AG10803 (cell line): ENCODE results near the gene CD96.

ENCODE experiments used
- DNase-seq: peaks from one replicate; pipeline ENCODE4 v3.0.0; 2010; ENCODE audit warnings: low read depth
- H3K4me3 ChIP-seq: 2 replicates; pipeline ENCODE4 v1.5.1; 2011; ENCODE audit warnings: mild to moderate bottlenecking, low read length, control low read depth
- CTCF ChIP-seq: conservative IDR thresholded peaks from 2 replicates; pipeline ENCODE4 v1.5.1; 2011; ENCODE audit warnings: mild to moderate bottlenecking, low read length, control low read depth, inconsistent platforms

The CD96 gene

DNA sequence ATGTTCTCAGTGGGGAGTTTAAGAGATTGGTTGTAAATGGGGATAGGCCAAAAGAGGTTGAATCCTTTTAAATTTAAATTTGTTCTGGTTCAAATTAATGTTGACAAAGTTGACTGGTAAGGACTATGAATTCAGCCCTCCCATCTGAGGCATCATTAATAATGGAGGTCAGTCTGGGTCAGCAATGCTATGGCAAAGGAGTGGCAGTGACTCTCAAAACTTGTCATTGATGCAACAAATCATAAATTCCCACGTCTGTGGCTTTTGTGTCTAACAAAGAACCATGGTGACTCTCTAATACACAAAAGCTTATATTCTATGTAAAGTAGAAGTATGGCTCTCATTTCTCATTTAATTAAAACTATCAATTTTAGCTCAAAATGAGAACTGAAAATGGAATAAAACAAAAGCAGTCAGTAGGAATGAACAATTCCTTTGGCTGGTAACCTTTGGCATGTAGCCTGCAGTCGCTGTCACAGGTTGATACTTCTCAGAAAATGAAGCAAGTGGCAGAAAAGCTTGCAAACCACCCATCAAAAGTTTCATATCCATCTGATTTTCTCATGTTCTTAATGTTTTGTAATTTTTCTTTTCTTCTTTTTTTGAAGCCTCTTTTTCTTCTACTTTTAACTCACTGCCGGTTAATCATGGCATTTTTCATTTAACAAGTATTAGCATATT lies 65.4 kb downstream of the CD96 start:
- no peak overlapping the region for H3K4me3 ChIP-seq
- DNase-seq, result no peak
- TF ChIP-seq CTCF, result no peak

GRCh38 chr3:111608383-111608782 lies 66.4 kb downstream of the CD96 start:
- DNase-seq, result no peak
- TF ChIP-seq CTCF, result no peak
- H3K4me3 ChIP-seq, result no peak overlapping the region

DNA sequence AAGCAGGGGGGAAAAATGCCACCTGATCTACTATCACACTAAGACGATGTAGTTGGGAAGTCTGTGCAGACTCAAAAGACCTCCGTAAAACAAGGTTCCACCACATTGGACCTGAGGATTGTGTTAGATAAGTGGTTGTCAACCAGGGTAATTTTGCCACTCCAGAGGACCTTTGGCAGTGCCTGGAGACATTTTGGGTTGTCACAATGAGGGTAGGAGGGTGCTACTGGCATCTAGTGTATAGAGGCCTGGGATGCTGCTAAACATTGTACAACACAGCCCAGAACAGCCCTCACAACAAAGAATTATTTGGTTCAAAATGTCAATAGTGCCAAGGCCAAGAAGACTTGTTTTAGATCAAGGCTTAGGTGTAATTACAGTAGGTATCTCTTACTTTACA lies 67.7 kb downstream of the CD96 start:
- H3K4me3 ChIP-seq, result no peak overlapping the region
- no peak for TF ChIP-seq CTCF
- DNase-seq, result no peak

DNA sequence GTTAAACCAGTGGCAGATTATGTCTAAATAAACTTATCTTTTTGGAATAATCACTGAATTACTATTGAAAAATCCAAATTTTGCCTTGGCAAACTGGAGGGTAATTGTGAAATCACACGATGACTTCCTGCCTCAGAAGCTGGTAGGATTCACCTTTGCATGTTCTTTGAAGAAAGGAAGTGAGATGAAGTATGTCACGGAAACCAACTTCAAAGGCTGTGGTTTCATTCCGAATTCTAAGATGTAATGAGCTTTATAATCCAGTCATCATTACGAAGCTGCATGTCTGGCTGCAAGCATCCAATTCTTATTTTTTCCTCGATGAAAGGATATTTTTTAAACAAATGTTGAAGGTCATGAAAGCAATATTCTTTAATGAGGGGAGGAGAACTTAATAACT lies 68.2 kb downstream of the CD96 start:
- H3K4me3 ChIP-seq, result no peak overlapping the region
- no peak for TF ChIP-seq CTCF
- no peak for DNase-seq

DNA sequence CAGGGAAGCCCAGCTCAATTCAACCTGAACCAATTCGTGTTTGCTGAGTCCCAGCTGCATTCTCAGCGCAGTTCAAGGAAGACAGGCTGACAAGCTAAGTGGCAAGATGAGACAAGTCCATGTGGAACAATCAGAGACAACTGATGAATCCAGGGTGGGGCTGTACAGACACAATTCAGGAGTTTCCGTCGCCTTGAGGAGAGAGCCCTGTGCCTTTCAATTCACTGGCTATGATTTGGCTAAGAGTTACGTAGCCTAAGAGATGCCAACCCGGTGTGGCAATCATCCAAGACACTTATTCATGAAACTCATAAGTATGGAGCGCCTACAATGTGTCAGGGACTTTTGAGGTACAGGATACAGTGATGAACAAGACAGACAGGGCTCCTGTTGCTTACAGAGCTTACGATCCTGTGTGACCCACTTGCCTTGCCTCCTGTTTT lies 68.6 kb downstream of the CD96 start:
- TF ChIP-seq CTCF, result no peak
- H3K4me3 ChIP-seq, result no peak overlapping the region
- peak; percentile 15 for DNase-seq

- DNase-seq, result no peak
- TF ChIP-seq CTCF, result no peak
- no peak overlapping the region for H3K4me3 ChIP-seq
Measured at GRCh38 chr3:111613294-111613693, 71.3 kb downstream of the CD96 start.

DNA sequence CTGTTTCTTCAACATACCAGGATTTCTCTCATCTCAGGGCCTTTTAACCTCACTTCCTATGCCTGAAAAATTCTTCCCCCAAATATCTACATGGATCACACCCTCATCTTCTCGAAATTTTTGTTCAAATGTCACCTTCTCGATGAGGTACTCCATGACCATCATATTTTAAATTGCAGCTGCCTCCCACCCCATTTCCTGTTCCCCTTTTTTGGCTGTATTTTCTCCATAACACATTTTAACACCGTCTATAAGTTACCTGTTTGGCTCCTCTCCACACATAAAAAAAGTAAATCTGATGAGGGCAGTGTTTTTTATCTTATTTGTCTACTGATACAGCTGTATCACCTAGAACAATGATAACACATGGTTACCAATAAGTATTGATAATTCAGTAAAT lies 73.9 kb downstream of the CD96 start:
- no peak overlapping the region for H3K4me3 ChIP-seq
- no peak for TF ChIP-seq CTCF
- DNase-seq, result no peak
